HG03442 (cell line): ENCODE measurements around the gene HPN.
"Not testable (repeated sequence)": the region's sequence is repeated elsewhere in the genome, so short reads cannot be mapped to it uniquely, and the experiment has no call there.

ENCODE experiments used
- ATAC-seq: cut with Tn5 transposase; IDR thresholded peaks from one replicate; pipeline ENCODE4 v1.9.1; 2021; ENCODE audit warnings: mild to moderate bottlenecking, moderate library complexity; ENCODE audit not compliant: unreplicated experiment

Gene HPN

GRCh38 chr19:35100588-35101533 is 59.3 kb downstream of the HPN start:
- ATAC-seq, result no peak

GRCh38 chr19:35101949-35102348 is 60.4 kb downstream of the HPN start:
- ATAC-seq, result not testable (repeated sequence)

GRCh38 chr19:35103614-35104013 is 62.1 kb downstream of the HPN start:
- ATAC-seq, result not testable (repeated sequence)

GRCh38 chr19:35104361-35104760 is 62.8 kb downstream of the HPN start:
- ATAC-seq, result no peak

GRCh38 chr19:35105047-35105410 is 63.5 kb downstream of the HPN start:
- no peak for ATAC-seq

- ATAC-seq, result no peak
These were observed 64.1 kb downstream of the HPN start for GRCh38 chr19:35105411-35106290.

GRCh38 chr19:35106291-35106583 is 64.7 kb downstream of the HPN start:
- no peak for ATAC-seq

- ATAC-seq, result no peak
These were observed 65.5 kb downstream of the HPN start for GRCh38 chr19:35106898-35107541.

GRCh38 chr19:35107545-35107944 is 66.0 kb downstream of the HPN start:
- no peak for ATAC-seq

- ATAC-seq, result no peak
These were observed 67.2 kb downstream of the HPN start for GRCh38 chr19:35108730-35109129.

GRCh38 chr19:35109395-35110112 is 68.0 kb downstream of the HPN start:
- ATAC-seq, result no peak

GRCh38 chr19:35110974-35111373 is 69.5 kb downstream of the HPN start:
- no peak for ATAC-seq

GRCh38 chr19:35112995-35113688 is 71.6 kb downstream of the HPN start:
- no peak for ATAC-seq

GRCh38 chr19:35114353-35115176 is 73.0 kb downstream of the HPN start:
- no peak for ATAC-seq

- ATAC-seq, result no peak
These were observed 73.8 kb downstream of the HPN start, which contains the start of gene FXYD3 for GRCh38 chr19:35115177-35115951. TSS of gene FXYD3 (plus strand) at chr19:35115823. CDS start at chr19:35119377, 3,554 bp downstream.
